Vagina (tissue), 2 donors: ENCODE data around the gene SLC9A7.

Experiments
- CTCF ChIP-seq, 3 experiments: fragments of 450-650 bp in 2 of 3; fragments of 200-600 bp in 1 of 3; sonication (generic) in 1 of 3; IDR thresholded peaks; one replicate each; pipeline ENCODE4 v1.5.1; 2017 to 2019; ENCODE audit warnings: antibody characterized with exemption in 3 of 3, mild to moderate bottlenecking in 2 of 3, moderate library complexity in 2 of 3
- POLR2A ChIP-seq, 2 donors: fragments of 450-650 bp; IDR thresholded peaks; one replicate each; pipeline ENCODE4 v1.6.1; 2017; ENCODE audit warnings: antibody characterized with exemption in 2 of 2, mild to moderate bottlenecking in 2 of 2, moderate library complexity in 2 of 2

- no peak for TF ChIP-seq CTCF (IDR thresholded peaks at IDR 0.05)
- TF ChIP-seq POLR2A (IDR thresholded peaks at IDR 0.05): no peak
These were observed 110.3 kb downstream of the SLC9A7 start for GRCh38 chrX:46648660-46649059.
